Skeletal muscle satellite cell (primary cell): Measurements from ENCODE around the gene MRC2.
"Not testable (repeated sequence)": the region's sequence is repeated elsewhere in the genome, so short reads cannot be mapped to it uniquely, and the experiment has no call there.

Experiments used
- H3K27me3 ChIP-seq: 2 replicates; pipeline ENCODE4 v1.7.0; 2013; ENCODE audit warnings: low read length; ENCODE audit not compliant: control insufficient read depth, insufficient read depth
- H3K36me3 ChIP-seq: 2 replicates; pipeline ENCODE4 v1.7.0; 2013; ENCODE audit warnings: mild to moderate bottlenecking, control low read depth, low read length; ENCODE audit not compliant: insufficient read depth
- H3K4me1 ChIP-seq: 2 replicates; pipeline ENCODE4 v1.7.0; 2013; ENCODE audit warnings: low read length; ENCODE audit not compliant: control insufficient read depth, insufficient read depth
- H3K4me2 ChIP-seq: 2 replicates; pipeline ENCODE4 v1.7.0; 2013; ENCODE audit warnings: mild to moderate bottlenecking, low read length
- H3K4me3 ChIP-seq: 2 replicates; pipeline ENCODE4 v1.7.0; 2013; ENCODE audit warnings: low read length
- H3K9ac ChIP-seq: 2 replicates; pipeline ENCODE4 v1.7.0; 2013; ENCODE audit warnings: mild to moderate bottlenecking, low read depth, low read length, moderate library complexity
- H3K9me3 ChIP-seq: replicated peaks from 2 replicates; pipeline ENCODE4 v1.7.0; 2013; ENCODE audit warnings: mild to moderate bottlenecking, control low read depth, low read length

Gene MRC2

GRCh38 chr17:62690168-62690897 is 62.9 kb downstream of the MRC2 start:
- no peak overlapping the region for H3K4me2 ChIP-seq
- H3K4me1 ChIP-seq: no peaks in the 10 kb centered on the region
- H3K36me3 ChIP-seq: peaks cover 82% of the 10 kb centered on the region
- H3K9me3 ChIP-seq: no peaks in the 10 kb centered on the region
- H3K9ac ChIP-seq: no peak overlapping the region
- H3K4me3 ChIP-seq: no peak overlapping the region
- H3K27me3 ChIP-seq: no peaks in the 10 kb centered on the region

GRCh38 chr17:62691589-62691915 is 64.1 kb downstream of the MRC2 start:
- not testable (repeated sequence) for H3K4me2 ChIP-seq, H3K9me3 ChIP-seq, H3K9ac ChIP-seq, H3K27me3 ChIP-seq, H3K4me3 ChIP-seq, H3K4me1 ChIP-seq
- H3K36me3 ChIP-seq: peaks cover 74% of the 10 kb centered on the region

GRCh38 chr17:62692159-62692651 is 64.7 kb downstream of the MRC2 start:
- no peak overlapping the region for H3K4me2 ChIP-seq
- H3K9ac ChIP-seq: no peak overlapping the region
- no peak overlapping the region for H3K4me3 ChIP-seq
- peaks cover 7% of the 10 kb centered on the region for H3K4me1 ChIP-seq
- H3K27me3 ChIP-seq: no peaks in the 10 kb centered on the region
- no peaks in the 10 kb centered on the region for H3K9me3 ChIP-seq
- H3K36me3 ChIP-seq: peaks cover 70% of the 10 kb centered on the region

GRCh38 chr17:62692721-62693431 is 65.4 kb downstream of the MRC2 start:
- no peaks in the 10 kb centered on the region for H3K27me3 ChIP-seq
- H3K36me3 ChIP-seq: peaks cover 67% of the 10 kb centered on the region
- no peaks in the 10 kb centered on the region for H3K9me3 ChIP-seq
- H3K4me2 ChIP-seq: no peak overlapping the region
- no peak overlapping the region for H3K9ac ChIP-seq
- no peak overlapping the region for H3K4me3 ChIP-seq
- H3K4me1 ChIP-seq: peaks cover 7% of the 10 kb centered on the region

- H3K4me3 ChIP-seq: no peak overlapping the region
- peaks cover 57% of the 10 kb centered on the region for H3K36me3 ChIP-seq
- no peaks in the 10 kb centered on the region for H3K27me3 ChIP-seq
- H3K9me3 ChIP-seq: no peaks in the 10 kb centered on the region
- no peak overlapping the region for H3K4me2 ChIP-seq
- H3K9ac ChIP-seq: no peak overlapping the region
- H3K4me1 ChIP-seq: peaks cover 7% of the 10 kb centered on the region
Measured at GRCh38 chr17:62693616-62694409, 66.3 kb downstream of the MRC2 start.

GRCh38 chr17:62695093-62695738 is 67.7 kb downstream of the MRC2 start:
- H3K36me3 ChIP-seq: peaks cover 43% of the 10 kb centered on the region
- H3K9ac ChIP-seq, H3K9me3 ChIP-seq, H3K27me3 ChIP-seq, H3K4me3 ChIP-seq, H3K4me1 ChIP-seq, H3K4me2 ChIP-seq: not testable (repeated sequence)

GRCh38 chr17:62696256-62696655 is 68.8 kb downstream of the MRC2 start:
- peaks cover 7% of the 10 kb centered on the region for H3K4me1 ChIP-seq
- H3K9me3 ChIP-seq: no peaks in the 10 kb centered on the region
- H3K36me3 ChIP-seq: peaks cover 33% of the 10 kb centered on the region
- no peak overlapping the region for H3K9ac ChIP-seq
- no peak overlapping the region for H3K4me2 ChIP-seq
- no peak overlapping the region for H3K4me3 ChIP-seq
- H3K27me3 ChIP-seq: no peaks in the 10 kb centered on the region

GRCh38 chr17:62696726-62697490 is 69.4 kb downstream of the MRC2 start:
- Histone ChIP-seq H3K27me3 (no peaks in the 10 kb centered on the region), H3K4me2 (no peak overlapping the region), H3K9ac (no peak overlapping the region), H3K9me3 (no peaks in the 10 kb centered on the region), H3K36me3 (peaks cover 29% of the 10 kb centered on the region), H3K4me3 (no peak overlapping the region), H3K4me1 (peaks cover 7% of the 10 kb centered on the region)

- not testable (repeated sequence) for H3K27me3 ChIP-seq, H3K4me2 ChIP-seq, H3K9ac ChIP-seq, H3K4me3 ChIP-seq, H3K9me3 ChIP-seq
- peaks cover 17% of the 10 kb centered on the region for H3K4me1 ChIP-seq
- peaks cover 15% of the 10 kb centered on the region for H3K36me3 ChIP-seq
Measured at GRCh38 chr17:62698459-62698858, 71.0 kb downstream of the MRC2 start.

- Histone ChIP-seq H3K4me1 (peaks cover 37% of the 10 kb centered on the region), H3K4me3 (no peak overlapping the region), H3K9ac (no peak overlapping the region), H3K27me3 (no peaks in the 10 kb centered on the region), H3K4me2 (no peak overlapping the region), H3K36me3 (no peaks in the 10 kb centered on the region), H3K9me3 (no peaks in the 10 kb centered on the region)
Measured at GRCh38 chr17:62700964-62701705, 73.7 kb downstream of the MRC2 start.
